ENCODE measurements around the gene NINJ1.

The NINJ1 gene

GRCh38 chr9:93132287-93132927, 1.6 kb downstream of the NINJ1 start:
- no peak for DNase-seq (ENCODE audit: low read depth)

- DNase-seq (ENCODE audit: low read depth) = no peak
Measured at GRCh38 chr9:93131599-93132286, 2.3 kb downstream of the NINJ1 start.

- no peak for DNase-seq (ENCODE audit: low read depth)
Measured at GRCh38 chr9:93130861-93131481, 3.1 kb downstream of the NINJ1 start.

GRCh38 chr9:93129691-93130500, 4.2 kb downstream of the NINJ1 start:
- no peak for DNase-seq (ENCODE audit: low read depth)

- no peak for DNase-seq (ENCODE audit: low read depth)
Measured at GRCh38 chr9:93129286-93129685, 4.8 kb downstream of the NINJ1 start.

GRCh38 chr9:93128715-93129224, 5.3 kb downstream of the NINJ1 start:
- DNase-seq (ENCODE audit: low read depth) = no peak

- DNase-seq (ENCODE audit: low read depth) = no peak
Measured at GRCh38 chr9:93128011-93128714, 5.9 kb downstream of the NINJ1 start.

- DNase-seq (ENCODE audit: low read depth) = no peak
Measured at GRCh38 chr9:93127395-93127911, 6.6 kb downstream of the NINJ1 start.

GRCh38 chr9:93126825-93127368, 7.2 kb downstream of the NINJ1 start:
- DNase-seq (ENCODE audit: low read depth) = no peak

GRCh38 chr9:93126151-93126781, 7.8 kb downstream of the NINJ1 start:
- DNase-seq (ENCODE audit: low read depth) = no peak

- no peak for DNase-seq (ENCODE audit: low read depth)
Measured at GRCh38 chr9:93125331-93125894, 8.6 kb downstream of the NINJ1 start.

GRCh38 chr9:93124793-93125192, 9.3 kb downstream of the NINJ1 start:
- DNase-seq (ENCODE audit: low read depth) = no peak

GRCh38 chr9:93123561-93124283, 10.3 kb downstream of the NINJ1 start:
- DNase-seq (ENCODE audit: low read depth) = no peak

GRCh38 chr9:93122721-93123221, 11.3 kb downstream of the NINJ1 start:
- DNase-seq (ENCODE audit: low read depth) = no peak

GRCh38 chr9:93121316-93122241, 12.5 kb downstream of the NINJ1 start:
- no peak for DNase-seq (ENCODE audit: low read depth)

- DNase-seq (ENCODE audit: low read depth) = no peak
Measured at GRCh38 chr9:93120846-93121315, 13.2 kb downstream of the NINJ1 start.

- peak; percentile 80 for DNase-seq (ENCODE audit: low read depth)
Measured at GRCh38 chr9:93119953-93120845, 13.9 kb downstream of the NINJ1 start.

All from HS-5 (cell line).